Ovary (tissue), 3 donors: ENCODE data around the gene COPS8.

Source experiments
- CTCF ChIP-seq, 3 donors: fragments of 450-650 bp in 2 of 3; fragments of 200-600 bp in 1 of 3; IDR thresholded peaks; one replicate each; pipeline versions ENCODE4 v1.5.1 to v1.8.0; 2016 to 2022; ENCODE audit warnings: antibody characterized with exemption in 3 of 3, mild to moderate bottlenecking in 1 of 3
- POLR2A ChIP-seq: fragments of 450-650 bp; IDR thresholded peaks from one replicate; pipeline ENCODE4 v1.6.1; 2017; ENCODE audit warnings: antibody characterized with exemption, mild to moderate bottlenecking, moderate library complexity
- donor health status: DM: no; HTN: no; CAD: no.

DNA sequence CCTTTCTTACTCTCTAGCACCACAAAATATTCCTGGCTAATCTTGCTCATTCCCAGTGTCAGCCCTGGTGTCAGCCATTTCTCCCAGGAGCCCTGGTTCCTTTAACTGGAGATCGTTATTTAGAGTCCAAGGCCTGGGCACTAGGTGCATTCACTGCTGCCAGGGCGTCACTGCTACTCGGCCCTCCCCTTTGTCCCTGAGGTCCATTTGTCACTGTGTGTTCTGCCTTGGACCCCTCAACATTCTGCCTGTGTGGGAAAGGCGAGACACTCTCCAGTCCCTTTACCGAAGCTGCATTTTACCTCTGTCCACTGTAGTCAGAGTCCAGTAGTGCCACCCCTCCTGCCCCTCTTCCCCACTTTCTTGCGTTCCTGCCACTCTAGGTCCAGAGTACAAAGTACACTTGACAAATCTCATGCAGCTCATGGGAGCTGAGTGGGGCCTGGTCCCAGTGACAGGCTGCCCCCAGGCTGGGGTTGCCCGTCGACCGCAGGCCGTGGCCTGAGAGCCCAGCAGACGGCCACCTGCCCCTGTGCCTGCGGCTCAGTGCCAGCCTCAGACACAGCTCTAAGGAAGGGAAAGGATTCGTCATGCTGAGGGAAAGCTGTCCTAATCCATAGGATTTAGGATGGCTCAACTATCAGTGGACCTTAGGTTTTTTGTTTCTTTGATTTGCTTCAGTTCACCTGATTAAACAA, 52.1 kb downstream of the COPS8 start:
- no peak for TF ChIP-seq CTCF (IDR thresholded peaks at IDR 0.05)
- no peak for TF ChIP-seq POLR2A
